Panc1 (cell line): ENCODE results near the gene DNTT. TPM values are rescaled to one million over a fixed set of nuclear protein-coding genes. Genes with fewer than 3 reads are reported as not detected.

Experiments
- ATAC-seq: fragments of 200-7000 bp; cut with Tn5 transposase; 2 replicates; pipeline ENCODE4 v1.9.1; 2020; ENCODE audit warnings: mild to moderate bottlenecking, moderate library complexity
- BruUV-seq: library from RNA; stranded (reverse); fragments of 400-500 nt; replicated peaks from 2 replicates; lab custom pipeline; 2021; lab: Mats Ljungman, UMichigan
- CTCF ChIA-PET: fragments of 300-600 bp; sonication (Branson Sonifier 250); formaldehyde crosslinking; loops from one replicate; lab custom pipeline; 2022; ENCODE audit warnings: antibody characterized with exemption; lab: Charles Lee
- POLR2A ChIA-PET: fragments of 300-600 bp; sonication (Branson Sonifier 250); formaldehyde crosslinking; loops from one replicate; lab custom pipeline; 2022; ENCODE audit warnings: antibody characterized with exemption; lab: Charles Lee
- DNase-seq: peaks from one replicate; pipeline ENCODE4 v3.0.0-alpha.2; 2010; ENCODE audit warnings: low read depth, low spot score
- H3K27ac ChIP-seq: 2 replicates; pipeline ENCODE4 v1.5.1; 2011; ENCODE audit warnings: mild to moderate bottlenecking, low read length, inconsistent platforms
- H3K27me3 ChIP-seq: fragments of 200-500 bp; sonication (Bioruptor generic); 2 replicates; pipeline ENCODE4 v1.6.0; 2014; ENCODE audit warnings: low read length, inconsistent platforms; ENCODE audit not compliant: control insufficient read depth, insufficient read depth
- H3K36me3 ChIP-seq: fragments of 200-500 bp; sonication (Bioruptor generic); 2 replicates; pipeline ENCODE4 v1.5.1; 2014; ENCODE audit warnings: inconsistent platforms, mild to moderate bottlenecking, low read length, moderate library complexity; ENCODE audit not compliant: control insufficient read depth, insufficient read depth
- H3K4me1 ChIP-seq: 2 replicates; pipeline ENCODE4 v1.5.1; 2011; ENCODE audit warnings: inconsistent platforms, mild to moderate bottlenecking, low read length, moderate library complexity; ENCODE audit not compliant: control insufficient read depth, insufficient read depth
- H3K4me3 ChIP-seq, 2 experiments: 2 replicates each; pipeline ENCODE4 v1.5.1; 2011 to 2012; ENCODE audit warnings: low read depth in 2 of 2, low read length in 2 of 2, mild to moderate bottlenecking in 2 of 2, inconsistent platforms in 1 of 2, moderate library complexity in 1 of 2
- H3K9me3 ChIP-seq: fragments of 200-500 bp; sonication (Bioruptor generic); 2 replicates; pipeline ENCODE4 v1.5.1; 2014; ENCODE audit warnings: low read depth, mild to moderate bottlenecking, inconsistent platforms, low read length, moderate library complexity; ENCODE audit not compliant: control insufficient read depth, insufficient read depth
- CTCF ChIP-seq: fragments of 450-650 bp; IDR thresholded peaks from 2 replicates; pipeline ENCODE4 v1.5.1; 2017; ENCODE audit warnings: mild to moderate bottlenecking
- POLR2AphosphoS5 ChIP-seq: IDR thresholded peaks from 2 replicates; pipeline ENCODE4 v1.6.1; 2012; ENCODE audit warnings: mild to moderate bottlenecking, low read depth, low read length, moderate library complexity
- REST ChIP-seq, 2 experiments: IDR thresholded peaks; 2 replicates each; pipeline ENCODE4 v1.6.1; 2011 to 2012; ENCODE audit warnings: low read depth in 2 of 2, control low read depth in 1 of 2, low read length in 1 of 2, mild to moderate bottlenecking in 1 of 2, moderate library complexity in 1 of 2; ENCODE audit not compliant: insufficient read depth in 1 of 2
- SIN3A ChIP-seq: IDR thresholded peaks from 2 replicates; pipeline ENCODE4 v1.6.1; 2012; ENCODE audit warnings: low read depth, mild to moderate bottlenecking, low read length, moderate library complexity, borderline replicate concordance; ENCODE audit not compliant: insufficient read depth
- TCF7L2 ChIP-seq: IDR thresholded peaks from 2 replicates; pipeline ENCODE4 v1.6.1; 2011; ENCODE audit warnings: mild to moderate bottlenecking, low read depth, low read length, inconsistent platforms
- in situ Hi-C: cut with HindIII; loops from 2 replicates; pipeline ENCODE4 v1.10.0; 2016; ENCODE audit warnings: low sequenced_read_pairs, low pct_unique_long_range_greater_than_20kb
- intact Hi-C: fragments of 100-400 bp; cut with micrococcal nuclease; formaldehyde crosslinking; loops from one replicate; pipeline ENCODE4 v1.10.0; 2022; ENCODE audit not compliant: unreplicated experiment
- total RNA-seq: library from RNA; stranded (reverse); gene quantifications from one replicate; pipeline ENCODE4 v1.2.1, GENCODE V29; 2021; ENCODE audit not compliant: unreplicated experiment

The DNTT gene
- total RNA-seq, 1 experiment from 2014 or later, result not detected

DNA sequence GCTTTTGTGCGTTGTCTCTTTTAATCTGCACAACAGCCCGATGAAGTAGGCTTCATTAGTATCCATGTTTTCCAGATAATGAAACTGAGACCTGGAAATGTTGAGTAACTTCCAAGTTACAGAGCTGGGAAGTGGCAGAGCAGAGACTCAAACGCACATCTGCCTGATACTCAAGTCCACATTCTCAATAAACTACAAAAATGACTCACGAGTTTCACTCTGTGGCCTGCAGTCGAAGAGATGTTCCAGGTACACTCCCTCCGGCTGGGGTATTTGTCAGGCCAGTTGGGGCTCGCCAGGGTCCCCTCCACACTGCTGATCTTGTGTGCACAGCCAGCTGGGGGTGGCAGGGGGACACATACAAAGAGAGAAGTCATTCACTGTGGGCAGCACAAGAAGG lies 72.2 kb downstream of the DNTT start:
- no peaks in the 10 kb centered on the region for H3K9me3 ChIP-seq
- TF ChIP-seq TCF7L2 (no peak), POLR2AphosphoS5 (no peak), SIN3A (no peak), CTCF (no peak), REST (IDR thresholded peaks at IDR 0.05; ENCODE audit: insufficient read depth in 1 of 2, low read depth in 2 of 2, low read length in 1 of 2) (no peak)
- no peak overlapping the region for H3K27ac ChIP-seq
- H3K27me3 ChIP-seq, result 0 out of 2 replicates have a peak, but pooled peaks cover 2% of the 10 kb centered on the region
- H3K36me3 ChIP-seq, result no peaks in the 10 kb centered on the region
- in situ Hi-C loops (no loop called here), intact Hi-C loops (loop anchor here (5.0 to 10.0 kb wide), 2 partner anchors 136 to 268 kb away; partner anchors contain the start of gene TLL2)
- DNase-seq (no peak), ATAC-seq (no peak)
- peaks cover 4% of the 10 kb centered on the region for H3K4me1 ChIP-seq
- no peak overlapping the region for H3K4me3 ChIP-seq
- no TSS peak for BruUV-seq
- CTCF ChIA-PET, result interaction anchor here (1.1 kb wide), 1 partner anchor 15 kb away, joined by 3 read pairs; no protein-coding TSS in a partner anchor
- POLR2A ChIA-PET, result no interaction called here

- no TSS peak for BruUV-seq
- POLR2A ChIA-PET, result no interaction called here
- CTCF ChIA-PET, result interaction anchor here (1.1 kb wide), 2 partner anchors 14 to 133 kb away, joined by 3 read pairs; no protein-coding TSS in a partner anchor
- no peak for DNase-seq
- 0 out of 2 replicates have a peak, but pooled peaks cover 2% of the 10 kb centered on the region for H3K27me3 ChIP-seq
- H3K4me3 ChIP-seq, result no peak overlapping the region
- intact Hi-C loops, result loop anchor here (5.0 to 10.0 kb wide), 2 partner anchors 134 to 267 kb away; partner anchors contain the start of gene TLL2
- H3K27ac ChIP-seq, result no peak overlapping the region
- H3K36me3 ChIP-seq, result no peaks in the 10 kb centered on the region
- TF ChIP-seq POLR2AphosphoS5, result no peak
- no peak for TF ChIP-seq SIN3A
- no peak for TF ChIP-seq TCF7L2
- no peak for TF ChIP-seq REST (IDR thresholded peaks at IDR 0.05; ENCODE audit: insufficient read depth in 1 of 2, low read depth in 2 of 2, low read length in 1 of 2)
- TF ChIP-seq CTCF, result no peak
- H3K4me1 ChIP-seq, result peaks cover 4% of the 10 kb centered on the region
- in situ Hi-C loops, result no loop called here
- H3K9me3 ChIP-seq, result no peaks in the 10 kb centered on the region
- no peak for ATAC-seq
Measured at GRCh38 chr10:96377816-96378294, 73.6 kb downstream of the DNTT start.
